Measurements from ENCODE around the gene GGT5. TPM values are rescaled to one million over a fixed set of nuclear protein-coding genes. Genes with fewer than 3 reads are reported as not detected.
"Not testable (repeated sequence)": the region's sequence is repeated elsewhere in the genome, so short reads cannot be mapped to it uniquely, and the experiment has no call there.

GGT5 gene
- total RNA-seq, 1 donor, result 4.4 TPM

DNA sequence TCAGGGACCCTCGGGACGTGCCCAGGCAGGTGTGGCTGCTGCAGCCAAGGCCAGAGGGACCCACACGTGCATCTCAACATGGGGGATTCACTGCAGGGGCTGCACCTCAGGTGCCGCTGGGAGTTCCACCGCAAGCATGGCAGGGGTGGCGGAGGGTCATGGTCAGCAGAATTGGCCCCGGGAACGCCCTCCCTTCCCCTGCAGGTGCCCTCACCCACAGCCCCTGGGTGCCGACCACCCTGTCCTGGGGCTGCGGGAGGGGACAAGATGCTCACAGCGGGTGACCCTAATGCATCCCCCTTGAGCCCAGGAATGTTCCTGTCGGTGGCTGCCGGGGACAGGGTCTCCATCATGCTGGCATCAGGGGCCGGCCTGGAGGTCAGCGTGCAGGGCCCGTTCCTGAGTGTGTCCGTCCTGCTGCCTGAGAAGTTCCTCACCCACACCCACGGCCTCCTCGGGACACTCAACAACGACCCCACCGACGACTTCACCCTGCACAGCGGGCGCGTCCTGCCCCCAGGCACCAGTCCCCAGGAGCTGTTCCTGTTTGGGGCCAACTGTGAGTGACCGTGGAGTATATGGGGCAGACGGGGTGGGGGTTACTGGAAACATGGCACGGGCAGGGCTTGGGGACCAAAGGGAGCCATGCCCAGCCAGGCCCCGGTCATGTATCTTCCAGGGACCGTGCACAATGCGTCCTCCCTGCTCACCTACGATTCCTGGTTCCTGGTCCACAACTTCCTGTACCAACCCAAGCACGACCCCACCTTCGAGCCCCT lies 57.8 kb downstream of the GGT5 start:
- DNase-seq (ENCODE audit: low read depth), result no peak
- TF ChIP-seq CTCF (IDR thresholded peaks at IDR 0.05; ENCODE audit: insufficient read depth, low read length), result no peak
- H3K4me3 ChIP-seq (ENCODE audit: low read depth, low read length), result no peak overlapping the region

- no peak for TF ChIP-seq CTCF (IDR thresholded peaks at IDR 0.05; ENCODE audit: insufficient read depth, low read length)
- DNase-seq (ENCODE audit: low read depth), result no peak
- no peak overlapping the region for H3K4me3 ChIP-seq (ENCODE audit: low read depth, low read length)
Observed at GRCh38 chr22:24186352-24186740, 58.5 kb downstream of the GGT5 start.

- DNase-seq (ENCODE audit: low read depth), result no peak
- TF ChIP-seq CTCF (IDR thresholded peaks at IDR 0.05; ENCODE audit: insufficient read depth, low read length), result no peak
- H3K4me3 ChIP-seq (ENCODE audit: low read depth, low read length), result no peak overlapping the region
Observed at GRCh38 chr22:24185501-24186351, 59.2 kb downstream of the GGT5 start.

GRCh38 chr22:24185001-24185500 lies 59.8 kb downstream of the GGT5 start:
- no peak overlapping the region for H3K4me3 ChIP-seq (ENCODE audit: low read depth, low read length)
- no peak for TF ChIP-seq CTCF (IDR thresholded peaks at IDR 0.05; ENCODE audit: insufficient read depth, low read length)
- no peak for DNase-seq (ENCODE audit: low read depth)

GRCh38 chr22:24184057-24184798 lies 60.7 kb downstream of the GGT5 start:
- TF ChIP-seq CTCF (IDR thresholded peaks at IDR 0.05; ENCODE audit: insufficient read depth, low read length), result no peak
- DNase-seq (ENCODE audit: low read depth), result no peak
- H3K4me3 ChIP-seq (ENCODE audit: low read depth, low read length), result no peak overlapping the region

- H3K4me3 ChIP-seq (ENCODE audit: low read depth, low read length), result no peak overlapping the region
- DNase-seq (ENCODE audit: low read depth), result no peak
- TF ChIP-seq CTCF (IDR thresholded peaks at IDR 0.05; ENCODE audit: insufficient read depth, low read length), result no peak
Observed at GRCh38 chr22:24183321-24184031, 61.4 kb downstream of the GGT5 start.

- not testable (repeated sequence) for H3K4me3 ChIP-seq (ENCODE audit: low read depth, low read length); DNase-seq (ENCODE audit: low read depth)
Observed at GRCh38 chr22:24182900-24183246, 62.0 kb downstream of the GGT5 start.
